NCI-H524 (cell line): Measurements from ENCODE around the gene IFNE.
A peak's percentile ranks its signal among the peaks of the same experiment; 100 is the strongest.
"Not testable (repeated sequence)": the region's sequence is repeated elsewhere in the genome, so short reads cannot be mapped to it uniquely, and the experiment has no call there.

ENCODE experiments used
- DNase-seq, 2 experiments: peaks; one replicate each; lab custom pipeline; 2025; lab: John Stamatoyannopoulos, UW

The IFNE gene

GRCh38 chr9:21491756-21492155, 9.6 kb upstream of the IFNE start:
- DNase-seq = no peak

DNA sequence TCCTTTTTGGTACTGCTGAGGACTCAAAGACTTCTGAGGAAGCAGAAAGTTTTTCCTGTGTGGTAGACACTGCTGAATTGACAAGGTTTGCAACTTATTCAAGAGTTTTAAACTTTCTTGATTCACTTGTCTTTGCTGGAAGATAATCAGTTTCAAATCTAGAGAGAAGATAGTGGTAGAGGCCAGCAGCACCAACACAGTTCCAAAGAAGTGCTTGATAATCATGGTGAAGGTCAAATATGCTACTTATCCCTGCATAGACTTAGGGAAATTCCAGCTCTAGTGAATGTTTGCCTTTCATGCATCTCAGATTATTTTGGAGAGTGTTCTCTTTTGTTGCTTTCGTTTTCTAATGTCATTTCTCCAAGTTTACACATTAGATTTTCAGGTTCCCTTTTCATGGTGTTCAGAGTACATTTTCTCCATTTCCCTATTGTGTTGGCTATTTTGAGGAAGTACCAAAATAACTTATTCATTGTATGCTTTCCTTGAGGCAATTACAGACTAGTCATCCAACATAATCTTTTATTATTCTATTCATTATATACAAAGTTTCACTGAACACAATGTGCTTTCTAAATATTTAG, 550 bp downstream of the IFNE start:
- no peak for DNase-seq

DNA sequence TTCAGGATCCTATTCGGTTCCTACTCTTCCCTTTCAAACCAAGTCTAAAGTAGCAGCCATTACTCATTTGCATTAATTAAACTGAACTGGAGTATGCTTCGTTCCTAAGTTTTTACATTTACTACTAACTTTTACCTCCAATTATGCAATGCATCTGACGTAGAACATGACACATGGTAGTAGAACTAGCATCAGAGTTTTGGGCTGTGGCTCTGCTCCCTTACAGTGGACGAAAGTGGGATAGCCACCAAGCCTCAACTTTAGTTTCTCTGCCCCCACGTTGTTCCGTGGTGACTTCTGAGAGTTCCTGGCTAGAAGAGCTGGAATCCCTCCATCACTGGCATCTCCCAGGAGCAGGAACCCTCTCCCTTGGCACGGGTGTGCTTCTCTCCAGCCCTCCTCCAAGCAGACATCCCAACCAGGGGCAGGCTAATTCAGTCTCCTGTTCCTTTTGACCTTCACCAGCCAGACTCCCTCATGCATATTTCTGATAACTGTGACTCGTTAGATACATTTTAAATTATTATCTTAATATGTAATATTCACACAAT, 2.9 kb downstream of the IFNE start:
- DNase-seq = no peak

GRCh38 chr9:21477466-21477865, 4.6 kb downstream of the IFNE start:
- DNase-seq = no peak

- no peak for DNase-seq
These were observed 8.9 kb downstream of the IFNE start for GRCh38 chr9:21473236-21473635.

GRCh38 chr9:21470126-21470525, 12.0 kb downstream of the IFNE start:
- DNase-seq = no peak

DNA sequence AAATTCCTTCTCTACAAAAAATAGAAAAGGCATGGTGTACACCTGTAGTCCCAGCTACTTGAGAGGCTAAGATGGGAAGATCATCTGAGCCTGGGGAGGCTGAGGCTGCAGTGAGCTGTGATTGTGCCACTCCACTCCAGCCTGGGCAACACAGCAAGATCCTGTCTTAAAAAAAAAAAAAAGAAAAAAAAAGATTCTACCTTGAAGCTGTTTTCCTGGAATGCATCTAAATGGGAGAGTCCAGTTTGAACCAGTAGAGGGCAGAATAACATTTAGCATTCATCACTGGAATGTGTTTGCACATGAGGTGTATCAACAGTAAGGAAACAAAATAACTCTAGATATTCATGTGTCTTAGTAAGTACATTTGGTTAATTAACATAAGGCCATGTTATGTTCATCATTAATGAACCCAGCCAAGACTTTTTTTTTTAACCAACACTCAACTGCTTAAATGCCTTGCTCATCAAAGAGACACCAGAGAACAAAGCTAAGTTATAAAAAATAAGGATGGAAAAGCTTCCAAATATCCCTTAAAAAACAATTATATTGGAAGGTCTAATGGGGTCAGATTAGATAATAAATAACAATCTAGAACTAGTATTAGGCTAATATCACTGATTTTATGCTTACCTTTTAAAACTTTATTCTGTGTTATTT, 16.1 kb downstream of the IFNE start:
- peak; percentile 3 to 63 for DNase-seq

DNA sequence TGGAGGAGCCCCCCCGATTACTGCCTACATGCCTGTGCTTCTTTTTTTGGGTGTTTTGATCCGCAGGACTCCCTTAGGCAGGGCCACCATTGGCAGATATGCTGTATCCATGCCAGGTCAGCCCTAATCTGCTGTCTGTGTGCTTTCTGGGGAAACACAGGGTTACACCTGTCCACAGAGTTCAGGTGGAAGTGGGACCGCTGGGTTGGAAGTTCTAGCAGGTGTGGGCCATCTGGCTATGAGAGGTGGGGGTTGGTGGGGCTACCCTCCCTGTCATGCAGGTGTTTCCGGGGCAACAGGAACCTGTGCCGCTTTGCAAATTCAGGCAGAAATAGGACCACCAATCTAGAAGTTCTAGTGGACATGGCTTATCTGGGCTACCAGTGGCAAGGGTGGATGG, 17.0 kb downstream of the IFNE start:
- DNase-seq = no peak

DNA sequence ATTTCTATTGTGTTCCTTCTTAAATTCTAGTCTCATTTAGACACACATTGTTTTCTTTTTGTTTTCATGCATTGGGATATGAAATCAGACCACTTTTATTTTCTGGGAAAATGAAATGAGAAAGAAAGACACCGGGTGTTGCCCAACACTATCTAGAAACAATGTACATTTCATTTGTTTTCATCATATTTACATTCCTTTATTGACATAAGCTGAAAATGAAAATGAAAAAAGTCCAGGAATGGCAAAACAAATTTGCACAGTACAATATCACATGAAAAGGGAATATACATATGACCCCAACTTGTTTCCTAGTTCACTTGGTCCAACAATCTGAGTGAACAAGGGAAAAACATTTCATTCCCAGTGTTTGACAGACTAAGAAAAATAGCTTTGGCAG, 20.7 kb downstream of the IFNE start:
- no peak for DNase-seq

GRCh38 chr9:21455320-21455719, 26.8 kb downstream of the IFNE start:
- peak in 1 of 2 experiments; percentile 43 for DNase-seq

DNA sequence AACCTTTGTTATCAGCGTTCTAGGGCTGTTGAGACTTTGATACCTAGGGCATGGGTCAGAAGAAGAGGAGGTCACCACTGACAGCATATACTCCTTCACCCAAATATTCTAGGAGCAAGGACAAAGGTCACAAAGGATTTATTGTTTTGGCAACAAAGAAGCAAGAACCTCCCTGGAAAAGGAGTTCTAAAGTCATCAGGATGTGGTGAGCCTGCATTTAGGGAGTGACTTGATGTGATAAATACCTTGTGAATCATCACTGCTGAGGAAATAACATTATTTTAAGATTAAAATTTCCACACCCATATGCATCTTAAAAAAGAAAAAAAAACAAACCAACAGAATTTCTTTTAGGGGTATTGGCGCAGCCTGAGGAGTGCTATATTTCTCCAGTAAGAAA, 28.0 kb downstream of the IFNE start:
- DNase-seq = no peak

- no peak for DNase-seq
These were observed 29.4 kb downstream of the IFNE start for GRCh38 chr9:21452681-21453080.

DNA sequence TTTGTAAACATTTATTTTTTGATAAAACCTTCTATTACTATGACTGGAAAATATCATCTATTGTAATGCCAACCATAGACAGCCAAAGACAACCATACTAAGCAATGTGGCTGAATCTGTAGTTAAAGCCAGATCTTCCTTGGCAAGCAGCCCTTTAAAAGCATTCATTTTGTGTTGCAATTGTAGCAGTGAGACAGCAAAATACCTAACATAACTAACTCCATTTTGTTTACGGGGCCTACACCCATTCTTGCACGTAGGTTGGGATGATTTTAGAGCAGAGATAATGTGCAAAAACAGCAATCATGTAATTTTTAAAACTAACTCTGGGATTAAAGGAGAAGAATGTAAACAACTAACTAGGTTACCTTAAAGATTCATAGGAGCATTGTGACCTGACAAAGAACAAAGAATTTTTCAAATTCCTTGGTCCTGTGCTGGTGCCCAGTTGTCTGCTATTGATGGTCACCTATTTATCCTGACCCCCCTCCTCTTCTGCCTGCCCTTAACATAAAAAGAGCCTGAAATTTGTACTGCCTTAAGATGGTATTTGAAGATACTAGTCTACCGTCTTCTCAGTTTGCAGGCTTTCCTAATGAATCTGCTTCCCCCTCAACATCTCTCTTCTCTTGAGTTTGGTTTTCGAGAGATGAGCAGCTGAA, 31.2 kb downstream of the IFNE start:
- DNase-seq = no peak

GRCh38 chr9:21449312-21449711, 32.8 kb downstream of the IFNE start:
- DNase-seq = not testable (repeated sequence)

DNA sequence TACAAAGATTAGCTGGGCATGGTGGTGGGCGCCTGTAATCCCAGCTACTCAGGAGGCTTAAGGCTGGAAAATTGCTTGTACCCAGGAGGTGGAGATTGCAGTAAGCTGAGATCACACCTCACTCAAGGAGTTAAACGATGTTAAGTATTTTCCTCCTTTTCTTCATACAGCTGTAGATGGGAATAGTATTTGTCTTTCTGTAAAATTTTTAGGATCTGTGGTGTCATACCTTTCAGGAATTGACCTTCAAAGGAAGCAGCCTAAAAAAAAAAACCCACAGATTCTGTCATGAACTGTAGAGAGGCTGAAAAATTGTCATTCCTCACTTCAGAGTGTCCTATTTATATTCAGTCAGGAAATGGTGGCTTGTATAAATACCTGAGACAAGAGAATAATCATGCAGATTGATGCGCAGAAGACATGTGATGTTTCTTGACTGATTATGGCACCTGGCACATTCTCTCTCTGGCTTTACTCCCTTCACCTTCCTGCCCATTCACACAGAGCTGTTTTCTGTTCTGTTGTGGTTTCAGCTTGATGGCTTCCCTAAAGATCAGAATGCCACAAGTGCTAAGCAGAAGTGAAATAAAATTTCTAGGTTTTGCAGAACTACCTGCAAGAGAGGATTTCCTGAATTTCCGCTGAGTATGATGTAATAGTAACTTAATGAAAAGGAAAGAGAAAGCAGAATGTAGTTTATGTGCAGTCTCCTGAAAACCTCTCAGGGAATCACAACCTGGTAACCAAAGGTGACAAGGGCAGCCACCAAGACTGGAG, 38.1 kb downstream of the IFNE start:
- no peak for DNase-seq

GRCh38 chr9:21440139-21440538, 42.0 kb downstream of the IFNE start, which contains the start of gene IFNA1:
Gene IFNA1, plus strand, starts transcription at chr9:21440439. Its CDS starts 69 bp downstream, at chr9:21440508.
- no peak for DNase-seq

GRCh38 chr9:21435015-21435383, 47.1 kb downstream of the IFNE start:
- DNase-seq = not testable (repeated sequence)

- DNase-seq = peak; percentile 55 to 76
These were observed 47.7 kb downstream of the IFNE start for GRCh38 chr9:21434202-21435014.

- no peak for DNase-seq
These were observed 49.3 kb downstream of the IFNE start for GRCh38 chr9:21432672-21433425.
